GM12878 (cell line): ENCODE results near the gene AKTIP.

Experiments used
- BCL11A ChIP-seq: IDR thresholded peaks from 2 replicates; pipeline ENCODE4 v1.6.1; 2011; ENCODE audit warnings: low read depth, low read length
- EZH2 ChIP-seq: IDR thresholded peaks from 2 replicates; pipeline ENCODE4 v1.6.1; 2012; ENCODE audit warnings: low read depth, mild to moderate bottlenecking, control low read depth, inconsistent platforms, low read length, borderline replicate concordance; ENCODE audit not compliant: control insufficient read depth
- NBN ChIP-seq: fragments of 450-650 bp; IDR thresholded peaks from 2 replicates; pipeline ENCODE4 v1.6.1; 2016
- POLR2A ChIP-seq: IDR thresholded peaks from 2 replicates; pipeline ENCODE4 v1.6.1; 2011; ENCODE audit warnings: low read depth, mild to moderate bottlenecking, low read length
- POLR2AphosphoS5 ChIP-seq: IDR thresholded peaks from 2 replicates; pipeline ENCODE4 v1.6.1; 2011; ENCODE audit warnings: mild to moderate bottlenecking, low read length, inconsistent platforms
- ZBTB33 ChIP-seq: fragments of 450-650 bp; IDR thresholded peaks from 2 replicates; pipeline ENCODE4 v1.6.1; 2017; ENCODE audit warnings: mild to moderate bottlenecking
- TF ChIP-seq, protein P1 (sequence below): IDR thresholded peaks from 2 replicates; pipeline ENCODE4 v1.6.1; 2012; ENCODE audit warnings: low read depth, low read length, improper control_type of control experiment
- TF ChIP-seq, protein P2 (sequence below), 3 experiments: IDR thresholded peaks in 2 of 3; conservative IDR thresholded peaks in 1 of 3; 2 replicates each; pipeline ENCODE4 v1.5.1; 2011; ENCODE audit warnings: low read depth in 3 of 3, low read length in 3 of 3, mild to moderate bottlenecking in 3 of 3, control low read depth in 2 of 3, moderate library complexity in 2 of 3, inconsistent platforms in 1 of 3, mixed read lengths in 1 of 3; ENCODE audit not compliant: control insufficient read depth in 2 of 3, insufficient read depth in 1 of 3; ENCODE audit errors: extremely low read depth in 1 of 3

- no peak for TF ChIP-seq POLR2AphosphoS5
- TF ChIP-seq, protein P1, sequence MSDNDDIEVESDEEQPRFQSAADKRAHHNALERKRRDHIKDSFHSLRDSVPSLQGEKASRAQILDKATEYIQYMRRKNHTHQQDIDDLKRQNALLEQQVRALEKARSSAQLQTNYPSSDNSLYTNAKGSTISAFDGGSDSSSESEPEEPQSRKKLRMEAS: no peak
- no peak for TF ChIP-seq ZBTB33
- TF ChIP-seq, protein P2, sequence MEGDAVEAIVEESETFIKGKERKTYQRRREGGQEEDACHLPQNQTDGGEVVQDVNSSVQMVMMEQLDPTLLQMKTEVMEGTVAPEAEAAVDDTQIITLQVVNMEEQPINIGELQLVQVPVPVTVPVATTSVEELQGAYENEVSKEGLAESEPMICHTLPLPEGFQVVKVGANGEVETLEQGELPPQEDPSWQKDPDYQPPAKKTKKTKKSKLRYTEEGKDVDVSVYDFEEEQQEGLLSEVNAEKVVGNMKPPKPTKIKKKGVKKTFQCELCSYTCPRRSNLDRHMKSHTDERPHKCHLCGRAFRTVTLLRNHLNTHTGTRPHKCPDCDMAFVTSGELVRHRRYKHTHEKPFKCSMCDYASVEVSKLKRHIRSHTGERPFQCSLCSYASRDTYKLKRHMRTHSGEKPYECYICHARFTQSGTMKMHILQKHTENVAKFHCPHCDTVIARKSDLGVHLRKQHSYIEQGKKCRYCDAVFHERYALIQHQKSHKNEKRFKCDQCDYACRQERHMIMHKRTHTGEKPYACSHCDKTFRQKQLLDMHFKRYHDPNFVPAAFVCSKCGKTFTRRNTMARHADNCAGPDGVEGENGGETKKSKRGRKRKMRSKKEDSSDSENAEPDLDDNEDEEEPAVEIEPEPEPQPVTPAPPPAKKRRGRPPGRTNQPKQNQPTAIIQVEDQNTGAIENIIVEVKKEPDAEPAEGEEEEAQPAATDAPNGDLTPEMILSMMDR (IDR thresholded peaks at IDR 0.05 in 2 of 3, conservative IDR thresholded peaks at IDR 0.05 in 1 of 3; ENCODE audit: control insufficient read depth in 2 of 3, extremely low read depth in 1 of 3, insufficient read depth in 1 of 3, low read depth in 3 of 3, low read length in 3 of 3): no peak
- TF ChIP-seq BCL11A: no peak
- TF ChIP-seq EZH2: no peak
- TF ChIP-seq POLR2A: no peak
- TF ChIP-seq NBN: no peak
These were observed 12.2 kb upstream of the AKTIP start for GRCh38 chr16:53515259-53515658.
